C4-2B (cell line): ENCODE data around the gene PCSK5.
"Not testable (repeated sequence)": the region's sequence is repeated elsewhere in the genome, so short reads cannot be mapped to it uniquely, and the experiment has no call there.

Experiments used
- CTCF ChIP-seq: fragments of 450-650 bp; conservative IDR thresholded peaks from 2 replicates; pipeline ENCODE4 v1.5.1; 2017; ENCODE audit warnings: mild to moderate bottlenecking
- ZFX ChIP-seq: fragments of 450-650 bp; IDR thresholded peaks from 2 replicates; pipeline ENCODE4 v1.6.1; 2017

DNA sequence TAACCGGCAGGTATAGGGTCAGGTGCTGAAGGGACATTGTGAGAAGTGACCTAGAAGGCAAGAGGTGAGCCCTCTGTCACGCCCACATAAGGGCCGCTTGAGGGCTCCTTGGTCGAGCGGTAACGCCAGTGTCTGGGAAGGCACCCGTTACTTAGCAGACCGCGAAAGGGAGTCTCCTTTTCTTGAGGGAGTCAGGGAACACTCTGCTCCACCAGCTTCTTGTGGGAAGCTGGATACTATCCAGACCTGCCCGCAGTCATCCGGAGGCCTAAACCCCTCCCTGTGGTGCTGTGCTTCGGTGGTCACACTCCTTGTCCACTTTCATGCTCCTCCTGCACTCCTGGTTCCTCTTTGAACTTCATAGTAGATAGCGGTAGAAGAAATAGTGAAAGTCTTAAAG is 429.0 kb downstream of the PCSK5 start:
- not testable (repeated sequence) for TF ChIP-seq CTCF, ZFX
